Spleen (tissue), 7 donors: ENCODE data around the gene TMEM86B.

ENCODE experiments used
- CTCF ChIP-seq, 11 experiments: fragments of 200-600 bp in 7 of 11; fragments of 450-650 bp in 4 of 11; sonication (generic) in 4 of 11; IDR thresholded peaks in 8 of 11; conservative IDR thresholded peaks in 3 of 11; 1 replicate in 7 of 11; 2 replicates in 4 of 11; pipeline versions ENCODE4 v1.4.0 to v1.8.0; 2016 to 2021; ENCODE audit warnings: antibody characterized with exemption in 11 of 11, inconsistent platforms in 4 of 11, mild to moderate bottlenecking in 1 of 11
- POLR2A ChIP-seq, 3 donors: fragments of 450-650 bp; IDR thresholded peaks; one replicate each; pipeline ENCODE4 v1.5.1; 2017; ENCODE audit warnings: antibody characterized with exemption in 3 of 3, mild to moderate bottlenecking in 1 of 3
- POLR2AphosphoS5 ChIP-seq, 3 donors: sonication (generic); formaldehyde crosslinking; IDR thresholded peaks; one replicate each; pipeline ENCODE4 v1.5.1; 2017; ENCODE audit warnings: antibody characterized with exemption in 3 of 3
- donor health status: DM: no; HTN: no; CAD: no; lungs with moderate emphysema.
- donor health status: DM: no; HTN: no; CAD: no.
- donor health status: DM: no; HTN: no; CAD: no.

GRCh38 chr19:55276720-55277430, 48.3 kb upstream of the TMEM86B start:
- TF ChIP-seq POLR2AphosphoS5 (IDR thresholded peaks at IDR 0.05) (peak in 2 of 3 donors; percentile 17 to 22), CTCF (IDR thresholded peaks at IDR 0.05 in 8 of 11, conservative IDR thresholded peaks at IDR 0.05 in 3 of 11) (no peak), POLR2A (IDR thresholded peaks at IDR 0.05) (no peak)
